ENCODE results near the gene MAB21L4.

The MAB21L4 gene

DNA sequence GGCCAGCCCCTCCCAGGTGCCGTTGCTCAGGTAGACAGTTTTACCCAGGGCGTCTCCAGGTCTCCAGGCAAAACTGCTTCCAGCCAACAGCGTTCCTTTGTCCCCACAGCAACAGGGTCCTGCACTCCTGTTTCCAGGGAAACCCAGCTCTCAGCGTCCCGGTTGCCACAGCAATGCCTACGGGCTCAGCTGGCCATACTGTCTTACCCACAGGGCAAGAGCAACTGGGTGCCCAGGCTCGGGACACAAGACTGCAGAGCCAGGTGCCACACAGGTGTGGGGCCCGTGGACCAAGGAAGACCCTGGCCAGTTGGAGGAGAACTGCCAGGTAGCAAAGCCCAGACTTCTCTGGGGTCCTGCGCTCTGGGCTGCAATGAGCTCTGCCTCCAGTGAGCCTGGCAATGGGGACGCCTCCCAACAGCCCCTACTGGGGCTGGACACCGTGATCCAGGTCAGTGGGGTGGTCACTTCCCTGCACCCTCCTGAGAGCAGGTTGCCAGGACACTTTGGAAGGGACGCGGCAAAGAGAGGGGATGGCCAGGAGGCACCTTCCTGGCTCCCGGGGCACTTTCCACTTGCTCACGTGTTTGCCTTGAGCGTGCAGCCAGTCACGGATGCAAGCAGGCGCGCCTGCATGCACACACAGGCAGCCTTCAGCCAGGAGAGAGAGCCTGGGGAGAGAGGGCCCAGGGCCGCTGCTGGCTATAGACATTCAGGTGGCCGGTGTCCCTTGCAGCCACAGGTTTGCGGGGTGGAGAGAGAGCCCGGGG is 10.4 kb upstream of the MAB21L4 start, which contains the start of gene CROCC2:
Gene CROCC2, plus strand, starts transcription at position 196 of the 770 bp plus-strand sequence. Its CDS starts 178 bp downstream, at position 374.
- no peak within 1 kb of the TSS for H3K9ac ChIP-seq (ENCODE audit: low read depth, low read length)
- no peak within 1 kb of the TSS for H3K4me3 ChIP-seq (ENCODE audit: low read depth, low read length)
- no peaks in the 10 kb centered on the region for H3K4me1 ChIP-seq (ENCODE audit: control insufficient read depth, insufficient read depth, low read length)
- H3K9me3 ChIP-seq (ENCODE audit: control insufficient read depth, insufficient read depth, low read length) = no peaks in the 10 kb centered on the region
- H3K36me3 ChIP-seq (ENCODE audit: control insufficient read depth, insufficient read depth, low read length) = no peaks in the 10 kb centered on the region
- no peaks in the 10 kb centered on the region for H3K27me3 ChIP-seq (ENCODE audit: control insufficient read depth, insufficient read depth, low read length)
- H3K27ac ChIP-seq (ENCODE audit: low read depth, low read length) = no peak within 1 kb of the TSS

DNA sequence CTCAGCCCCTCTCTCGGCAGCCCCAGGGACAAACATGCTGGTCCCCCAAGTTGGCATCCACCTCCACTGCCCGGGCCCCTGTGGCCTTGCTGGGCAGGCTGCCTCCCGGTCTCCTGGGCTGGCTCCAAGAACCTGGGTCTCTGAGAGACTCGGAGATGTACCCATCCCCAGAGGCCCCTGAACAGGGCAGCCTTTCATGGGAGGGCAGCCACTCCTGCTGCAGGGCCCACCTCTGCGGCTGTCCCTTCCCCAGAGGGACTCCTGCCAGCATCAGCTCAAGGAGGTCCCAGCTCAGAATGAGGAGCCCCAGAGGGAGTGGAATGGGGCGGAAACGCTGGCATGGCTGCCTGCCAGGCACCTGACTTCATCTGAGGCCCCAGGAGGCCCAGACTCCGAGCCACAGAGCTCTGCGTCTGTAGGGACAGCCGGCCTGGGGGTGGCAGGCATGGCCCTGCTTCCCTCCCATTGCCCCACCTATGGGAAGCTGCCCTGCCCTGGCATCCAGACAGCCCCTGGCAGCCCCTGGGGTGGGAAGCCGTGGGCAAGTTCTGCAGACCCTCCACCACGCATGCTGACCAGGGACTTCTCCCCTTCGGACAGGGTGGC is 9.3 kb upstream of the MAB21L4 start:
- Histone ChIP-seq H3K9ac (ENCODE audit: low read depth, low read length) (no peak overlapping the region), H3K4me3 (ENCODE audit: low read depth, low read length) (no peak overlapping the region), H3K27me3 (ENCODE audit: control insufficient read depth, insufficient read depth, low read length) (no peaks in the 10 kb centered on the region), H3K27ac (ENCODE audit: low read depth, low read length) (no peak overlapping the region), H3K36me3 (ENCODE audit: control insufficient read depth, insufficient read depth, low read length) (no peaks in the 10 kb centered on the region), H3K4me1 (ENCODE audit: control insufficient read depth, insufficient read depth, low read length) (no peaks in the 10 kb centered on the region), H3K9me3 (ENCODE audit: control insufficient read depth, insufficient read depth, low read length) (no peaks in the 10 kb centered on the region)

DNA sequence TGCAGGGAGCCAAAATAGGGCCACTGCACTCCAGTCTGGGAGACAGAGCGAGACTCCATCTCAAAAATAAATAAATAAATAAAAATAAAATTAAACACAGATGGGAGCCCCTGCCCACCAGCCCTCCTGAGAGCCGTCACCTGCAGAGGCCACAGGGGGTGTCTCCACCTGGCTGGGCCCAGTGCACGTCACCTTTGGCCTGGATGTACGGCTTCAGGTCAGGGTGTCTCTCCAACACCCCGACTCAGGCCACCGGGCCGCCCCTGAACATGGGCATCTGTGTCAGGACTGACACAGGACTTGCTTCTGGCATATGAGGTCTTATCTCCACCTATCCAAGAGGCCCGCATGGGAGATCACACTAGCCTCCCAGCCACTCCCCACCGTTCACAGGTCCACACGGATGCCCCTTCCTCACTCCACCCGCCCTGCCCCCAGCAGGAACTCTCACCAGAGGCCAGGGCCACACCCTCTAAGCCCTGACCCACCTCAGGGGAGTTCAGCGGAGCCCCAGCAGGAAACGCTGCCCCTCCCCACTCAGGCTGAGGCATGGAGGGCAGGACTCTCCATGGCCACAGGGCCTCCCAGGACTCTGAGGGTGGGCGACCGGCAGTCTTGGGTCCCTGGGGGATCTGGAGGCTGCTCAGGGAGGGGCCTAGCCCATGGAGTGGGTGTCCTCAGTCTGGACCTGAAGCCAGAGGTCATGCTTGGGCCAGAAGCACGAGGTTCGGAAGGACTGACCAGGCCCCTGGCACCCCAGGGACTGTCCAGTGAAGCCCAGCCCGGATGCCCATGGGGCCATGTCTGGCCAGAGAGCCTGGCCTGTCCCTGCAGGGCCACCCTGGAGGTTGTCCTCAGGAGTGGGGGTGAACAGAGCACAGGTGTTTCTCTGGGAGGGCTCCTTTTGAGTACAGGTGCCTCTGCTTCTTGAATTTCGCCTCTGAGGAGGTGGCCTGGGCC is 8.5 kb upstream of the MAB21L4 start:
- H3K9ac ChIP-seq (ENCODE audit: low read depth, low read length) = no peak overlapping the region
- no peak overlapping the region for H3K4me3 ChIP-seq (ENCODE audit: low read depth, low read length)
- no peaks in the 10 kb centered on the region for H3K36me3 ChIP-seq (ENCODE audit: control insufficient read depth, insufficient read depth, low read length)
- no peaks in the 10 kb centered on the region for H3K27me3 ChIP-seq (ENCODE audit: control insufficient read depth, insufficient read depth, low read length)
- no peak overlapping the region for H3K27ac ChIP-seq (ENCODE audit: low read depth, low read length)
- H3K9me3 ChIP-seq (ENCODE audit: control insufficient read depth, insufficient read depth, low read length) = no peaks in the 10 kb centered on the region
- H3K4me1 ChIP-seq (ENCODE audit: control insufficient read depth, insufficient read depth, low read length) = no peaks in the 10 kb centered on the region

DNA sequence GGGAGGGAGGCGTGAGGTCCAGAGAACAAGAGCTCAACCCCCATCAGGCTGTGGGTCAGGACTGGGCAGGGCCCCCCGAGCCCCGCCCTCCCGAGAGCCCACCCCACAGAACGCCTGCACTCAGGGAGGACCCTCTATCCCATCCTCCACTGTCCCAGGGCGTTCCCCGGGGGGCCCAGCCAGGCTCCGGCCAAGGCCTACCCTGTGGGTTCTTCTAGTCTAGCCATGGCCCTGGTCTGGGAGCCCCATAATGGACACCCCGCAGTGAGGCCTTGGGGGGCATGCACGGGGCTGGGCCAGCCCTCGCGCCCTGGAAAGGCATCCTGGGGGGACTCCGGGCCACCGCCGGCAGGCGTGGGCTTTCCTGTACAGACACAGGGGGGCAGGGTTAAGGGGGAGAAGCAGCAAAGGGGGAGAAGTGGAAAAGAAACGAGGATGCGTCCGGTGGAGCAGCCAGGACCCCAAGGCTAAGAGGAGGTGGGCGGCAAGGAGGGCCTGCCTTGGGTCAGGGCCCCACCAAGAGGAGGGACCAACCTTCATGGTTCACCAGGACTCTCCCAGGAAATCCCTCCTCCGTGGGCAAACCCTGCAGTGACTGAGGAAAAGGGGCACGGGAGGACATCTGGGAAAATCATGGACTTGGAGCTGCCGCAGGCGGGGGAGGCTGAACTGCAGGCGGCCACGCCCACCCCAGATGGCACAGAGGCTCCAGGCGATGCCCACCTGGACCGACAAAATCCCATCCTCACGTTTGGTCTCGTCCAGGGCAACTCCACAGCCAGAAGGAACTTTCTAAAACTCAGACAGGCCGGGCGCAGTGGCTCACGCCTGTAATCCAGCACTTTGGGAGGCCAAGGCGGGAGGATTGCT is 7.5 kb upstream of the MAB21L4 start:
- Histone ChIP-seq H3K4me3 (ENCODE audit: low read depth, low read length) (no peak overlapping the region), H3K27me3 (ENCODE audit: control insufficient read depth, insufficient read depth, low read length) (no peaks in the 10 kb centered on the region)

DNA sequence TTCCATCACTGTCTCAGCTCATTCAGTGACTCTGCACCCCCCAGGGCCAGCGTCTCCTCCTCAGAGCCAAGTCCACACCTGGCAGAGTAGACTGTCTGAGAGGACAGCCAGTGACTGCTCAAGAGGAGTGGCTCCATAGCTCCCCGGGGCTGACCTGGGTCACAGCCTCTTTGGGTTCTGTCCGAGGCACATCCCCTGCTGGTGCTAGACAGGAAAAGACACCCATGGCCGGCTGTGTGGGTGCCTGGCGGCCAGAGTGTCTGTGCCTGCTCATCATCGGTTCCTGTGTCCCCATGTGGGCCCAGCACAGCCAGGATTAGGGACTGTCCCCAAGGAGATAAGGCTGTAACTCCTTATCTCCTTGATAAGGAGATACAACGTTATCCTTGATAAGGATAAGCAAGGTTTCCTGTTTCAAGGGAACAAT is 6.7 kb upstream of the MAB21L4 start:
- H3K9me3 ChIP-seq (ENCODE audit: control insufficient read depth, insufficient read depth, low read length) = no peaks in the 10 kb centered on the region
- no peak overlapping the region for H3K4me3 ChIP-seq (ENCODE audit: low read depth, low read length)
- H3K27me3 ChIP-seq (ENCODE audit: control insufficient read depth, insufficient read depth, low read length) = no peaks in the 10 kb centered on the region
- no peaks in the 10 kb centered on the region for H3K4me1 ChIP-seq (ENCODE audit: control insufficient read depth, insufficient read depth, low read length)
- no peaks in the 10 kb centered on the region for H3K36me3 ChIP-seq (ENCODE audit: control insufficient read depth, insufficient read depth, low read length)
- no peak overlapping the region for H3K27ac ChIP-seq (ENCODE audit: low read depth, low read length)
- H3K9ac ChIP-seq (ENCODE audit: low read depth, low read length) = no peak overlapping the region

More for the DNA sequence above, 7.5 kb upstream of the MAB21L4 start:
- Histone ChIP-seq H3K9me3 (ENCODE audit: control insufficient read depth, insufficient read depth, low read length) (no peaks in the 10 kb centered on the region), H3K9ac (ENCODE audit: low read depth, low read length) (no peak overlapping the region), H3K27ac (ENCODE audit: low read depth, low read length) (no peak overlapping the region), H3K36me3 (ENCODE audit: control insufficient read depth, insufficient read depth, low read length) (no peaks in the 10 kb centered on the region), H3K4me1 (ENCODE audit: control insufficient read depth, insufficient read depth, low read length) (no peaks in the 10 kb centered on the region)

DNA sequence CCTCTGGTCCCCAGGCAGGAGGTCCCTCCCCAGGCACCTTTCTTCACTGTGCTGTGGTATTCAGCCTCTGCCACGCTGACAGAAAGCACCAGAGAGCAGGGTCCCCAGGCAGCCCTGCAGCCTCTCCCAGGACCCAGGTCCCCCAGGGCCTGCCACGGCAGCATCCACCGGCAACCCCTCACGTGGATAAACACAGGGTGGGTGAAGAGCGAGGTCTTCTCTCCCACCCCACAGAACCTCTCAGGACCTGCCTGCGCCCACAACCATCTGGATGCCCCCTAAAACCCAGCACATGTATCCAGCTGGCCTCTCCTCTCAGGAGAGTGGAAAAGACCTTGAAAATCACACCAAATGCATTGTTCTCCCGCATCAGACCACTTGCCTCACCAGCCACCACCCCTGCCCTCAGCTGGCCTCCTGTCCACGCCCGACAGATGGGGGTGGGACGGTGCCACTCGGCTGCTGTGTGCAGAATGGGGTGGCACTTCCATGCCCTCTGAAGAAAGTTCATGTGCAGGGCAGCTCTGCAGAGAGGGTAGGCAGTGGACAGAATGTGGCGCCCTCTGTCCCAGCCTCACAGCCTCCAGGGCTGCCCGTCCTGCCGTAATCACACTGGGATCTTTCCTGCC is 6.1 kb upstream of the MAB21L4 start:
- no peaks in the 10 kb centered on the region for H3K4me1 ChIP-seq (ENCODE audit: control insufficient read depth, insufficient read depth, low read length)
- no peak overlapping the region for H3K27ac ChIP-seq (ENCODE audit: low read depth, low read length)
- H3K9me3 ChIP-seq (ENCODE audit: control insufficient read depth, insufficient read depth, low read length) = no peaks in the 10 kb centered on the region
- no peaks in the 10 kb centered on the region for H3K27me3 ChIP-seq (ENCODE audit: control insufficient read depth, insufficient read depth, low read length)
- no peak overlapping the region for H3K9ac ChIP-seq (ENCODE audit: low read depth, low read length)
- no peak overlapping the region for H3K4me3 ChIP-seq (ENCODE audit: low read depth, low read length)
- no peaks in the 10 kb centered on the region for H3K36me3 ChIP-seq (ENCODE audit: control insufficient read depth, insufficient read depth, low read length)

DNA sequence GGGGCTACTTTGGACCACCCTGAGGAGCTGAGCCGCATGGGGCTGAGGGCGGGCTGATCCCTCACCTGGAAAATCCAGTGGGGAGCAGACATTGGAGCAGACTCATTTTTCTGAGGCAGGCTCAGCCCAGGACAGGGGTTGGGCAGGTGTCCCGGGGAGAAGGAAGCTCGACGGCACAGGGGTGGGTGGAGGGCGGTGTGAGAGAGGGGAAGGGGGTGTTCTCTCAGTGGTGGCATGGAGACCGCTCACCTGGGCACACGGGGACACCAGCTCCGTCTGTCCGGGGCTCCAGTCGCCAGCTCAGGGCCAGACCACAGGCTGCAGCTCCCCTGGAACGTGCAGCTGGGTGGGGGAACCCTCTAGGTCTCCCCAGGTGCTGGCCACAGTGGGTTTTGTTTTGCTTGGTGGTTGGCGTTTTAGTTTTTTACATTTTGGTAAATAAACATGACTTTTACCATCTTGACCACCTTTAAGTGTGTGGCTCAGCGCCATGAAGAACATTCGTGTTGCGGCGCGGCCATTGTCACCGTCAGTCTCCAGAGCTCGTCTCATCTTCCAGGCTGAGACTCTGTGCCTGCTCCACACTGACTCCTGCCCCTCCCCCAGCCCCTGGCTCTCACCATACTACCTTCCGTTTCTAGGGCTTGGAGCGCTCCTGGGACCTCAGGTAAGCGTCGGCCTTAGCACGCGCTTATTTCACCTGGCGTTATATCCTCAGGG is 4.3 kb upstream of the MAB21L4 start:
- H3K27me3 ChIP-seq (ENCODE audit: control insufficient read depth, insufficient read depth, low read length) = no peaks in the 10 kb centered on the region
- no peak overlapping the region for H3K27ac ChIP-seq (ENCODE audit: low read depth, low read length)
- H3K9me3 ChIP-seq (ENCODE audit: control insufficient read depth, insufficient read depth, low read length) = no peaks in the 10 kb centered on the region
- no peak overlapping the region for H3K4me3 ChIP-seq (ENCODE audit: low read depth, low read length)
- H3K9ac ChIP-seq (ENCODE audit: low read depth, low read length) = no peak overlapping the region
- H3K4me1 ChIP-seq (ENCODE audit: control insufficient read depth, insufficient read depth, low read length) = no peaks in the 10 kb centered on the region
- H3K36me3 ChIP-seq (ENCODE audit: control insufficient read depth, insufficient read depth, low read length) = no peaks in the 10 kb centered on the region

DNA sequence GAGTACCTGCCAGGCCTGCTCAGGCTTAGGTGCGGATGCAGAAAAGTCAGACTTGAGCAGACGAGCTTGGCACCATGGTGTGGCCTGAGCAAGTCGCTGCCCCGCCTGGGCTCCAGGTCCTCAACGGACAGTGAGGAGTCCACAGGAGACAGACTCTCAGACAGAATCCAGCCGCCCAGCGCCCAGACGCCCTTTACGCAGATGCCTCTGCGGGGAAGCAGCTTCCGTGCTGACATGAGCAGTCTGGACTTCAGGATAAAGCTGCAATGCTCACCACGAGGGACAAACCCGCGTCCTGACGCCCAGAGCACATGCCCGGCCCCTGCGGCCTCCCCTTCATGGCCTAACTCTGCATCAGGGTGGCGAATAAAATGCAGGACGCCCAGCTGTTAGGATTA is 3.5 kb upstream of the MAB21L4 start:
- H3K4me1 ChIP-seq (ENCODE audit: control insufficient read depth, insufficient read depth, low read length) = no peaks in the 10 kb centered on the region
- H3K4me3 ChIP-seq (ENCODE audit: low read depth, low read length) = no peak overlapping the region
- no peak overlapping the region for H3K27ac ChIP-seq (ENCODE audit: low read depth, low read length)
- H3K36me3 ChIP-seq (ENCODE audit: control insufficient read depth, insufficient read depth, low read length) = no peaks in the 10 kb centered on the region
- H3K9me3 ChIP-seq (ENCODE audit: control insufficient read depth, insufficient read depth, low read length) = no peaks in the 10 kb centered on the region
- H3K27me3 ChIP-seq (ENCODE audit: control insufficient read depth, insufficient read depth, low read length) = no peaks in the 10 kb centered on the region
- no peak overlapping the region for H3K9ac ChIP-seq (ENCODE audit: low read depth, low read length)

DNA sequence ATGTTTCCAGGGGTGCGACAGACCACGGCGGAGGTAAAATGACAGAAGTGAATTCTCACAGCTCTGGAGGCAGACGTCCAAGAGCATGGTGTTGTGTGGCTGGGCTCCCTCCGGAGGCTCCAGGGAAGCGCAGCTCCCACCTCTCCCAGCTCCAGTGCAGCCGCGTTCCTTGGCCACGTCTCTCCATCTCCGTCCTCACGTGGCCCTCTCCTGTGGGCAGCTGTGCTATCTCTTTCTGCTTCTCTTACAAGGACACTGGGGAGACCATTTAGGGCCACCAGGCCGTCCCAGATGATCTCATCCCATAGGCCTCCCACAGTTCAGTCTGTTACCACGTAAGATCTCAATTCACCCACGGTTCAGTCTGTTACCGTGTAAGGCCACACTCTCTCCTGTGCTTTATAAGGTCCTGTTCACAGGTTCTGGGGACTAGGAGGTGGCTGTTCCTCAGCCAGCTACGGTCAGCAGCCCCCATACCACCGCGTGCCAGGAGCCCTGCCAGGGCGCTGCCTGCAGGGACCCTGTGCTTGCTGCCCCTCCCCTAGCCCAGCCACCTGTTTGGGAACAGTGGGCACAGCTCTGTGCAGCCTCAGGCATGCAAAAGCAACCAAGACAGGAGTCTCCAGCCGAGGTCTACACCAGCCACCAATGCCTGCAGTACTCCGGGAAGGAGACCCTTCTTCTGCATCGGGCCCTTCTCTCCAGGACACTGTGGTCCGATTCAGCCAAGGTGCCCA is 2.9 kb upstream of the MAB21L4 start:
- Histone ChIP-seq H3K27ac (ENCODE audit: low read depth, low read length) (no peak overlapping the region), H3K4me1 (ENCODE audit: control insufficient read depth, insufficient read depth, low read length) (no peaks in the 10 kb centered on the region), H3K9me3 (ENCODE audit: control insufficient read depth, insufficient read depth, low read length) (no peaks in the 10 kb centered on the region), H3K9ac (ENCODE audit: low read depth, low read length) (no peak overlapping the region), H3K36me3 (ENCODE audit: control insufficient read depth, insufficient read depth, low read length) (no peaks in the 10 kb centered on the region), H3K4me3 (ENCODE audit: low read depth, low read length) (no peak overlapping the region), H3K27me3 (ENCODE audit: control insufficient read depth, insufficient read depth, low read length) (no peaks in the 10 kb centered on the region)
